GM18505 (cell line): ENCODE data around the gene MGAT5.

Experiments used
- ATAC-seq: cut with Tn5 transposase; IDR thresholded peaks from one replicate; pipeline ENCODE4 v1.9.1; 2021; ENCODE audit not compliant: unreplicated experiment
- POLR2A ChIP-seq: IDR thresholded peaks from 4 replicates; pipeline ENCODE4 v1.6.1; 2011; ENCODE audit warnings: borderline replicate concordance; ENCODE audit not compliant: insufficient read depth, insufficient read length; ENCODE audit errors: extremely low read depth

The MGAT5 gene

GRCh38 chr2:134252092-134252750, 1.7 kb upstream of the MGAT5 start:
- no peak for ATAC-seq
- no peak for TF ChIP-seq POLR2A

- peak; percentile 64 for ATAC-seq
- TF ChIP-seq POLR2A: no peak
Measured at GRCh38 chr2:134253117-134253704, 661 bp upstream of the MGAT5 start.

GRCh38 chr2:134254824-134255223, 952 bp downstream of the MGAT5 start:
- ATAC-seq: no peak
- no peak for TF ChIP-seq POLR2A

- no peak for ATAC-seq
- no peak for TF ChIP-seq POLR2A
Measured at GRCh38 chr2:134256956-134257355, 3.1 kb downstream of the MGAT5 start.

GRCh38 chr2:134257509-134257908, 3.6 kb downstream of the MGAT5 start:
- TF ChIP-seq POLR2A: no peak
- ATAC-seq: no peak

GRCh38 chr2:134257965-134258683, 4.3 kb downstream of the MGAT5 start:
- ATAC-seq: no peak
- TF ChIP-seq POLR2A: no peak

GRCh38 chr2:134258684-134259388, 5.0 kb downstream of the MGAT5 start:
- TF ChIP-seq POLR2A: no peak
- no peak for ATAC-seq

GRCh38 chr2:134259571-134259970, 5.7 kb downstream of the MGAT5 start:
- no peak for ATAC-seq
- TF ChIP-seq POLR2A: no peak

GRCh38 chr2:134259994-134260393, 6.1 kb downstream of the MGAT5 start:
- no peak for ATAC-seq
- no peak for TF ChIP-seq POLR2A

GRCh38 chr2:134260713-134261112, 6.8 kb downstream of the MGAT5 start:
- no peak for ATAC-seq
- TF ChIP-seq POLR2A: no peak

- peak; percentile 66 for ATAC-seq
- no peak for TF ChIP-seq POLR2A
Measured at GRCh38 chr2:134261398-134262131, 7.7 kb downstream of the MGAT5 start.

- no peak for TF ChIP-seq POLR2A
- ATAC-seq: no peak
Measured at GRCh38 chr2:134262684-134263083, 8.8 kb downstream of the MGAT5 start.

GRCh38 chr2:134268265-134268664, 14.4 kb downstream of the MGAT5 start:
- no peak for TF ChIP-seq POLR2A
- ATAC-seq: no peak
